ENCODE results near the gene AUH.

AUH gene

DNA sequence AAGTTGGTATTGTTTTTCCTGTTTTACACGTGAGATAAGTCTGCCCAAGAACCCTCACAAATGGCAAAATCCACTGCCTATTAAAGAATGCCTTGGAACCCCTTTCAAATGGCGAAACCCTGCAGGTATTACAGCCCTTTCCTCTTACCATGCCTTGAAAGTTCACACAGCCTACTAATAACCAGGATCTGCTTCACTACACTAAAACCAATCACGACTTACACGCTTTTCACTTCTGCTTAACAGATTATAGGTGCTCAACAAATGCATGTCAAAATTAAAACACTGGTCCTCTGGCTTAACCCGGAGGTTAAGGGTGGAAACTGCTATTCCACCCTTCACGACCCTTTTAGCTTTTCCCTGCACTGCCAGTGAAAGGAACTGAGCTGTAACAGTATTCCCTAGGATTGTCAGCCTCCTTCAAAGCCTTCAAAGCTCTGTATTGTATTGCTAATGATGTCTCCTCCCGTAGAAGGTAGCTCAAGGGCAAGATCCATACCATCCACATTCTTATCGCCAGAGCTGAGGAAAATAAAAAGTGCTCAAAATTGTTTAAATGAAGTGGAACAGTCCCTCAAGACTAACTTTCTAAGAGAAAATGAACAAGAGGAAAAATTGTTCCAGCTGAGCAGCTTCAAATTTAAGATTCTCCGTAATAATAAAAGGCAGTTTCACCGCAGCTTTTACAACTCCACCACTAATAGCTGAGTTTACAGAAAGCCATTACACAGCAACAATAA, 997 bp downstream of the AUH start:
- Histone ChIP-seq H3K9me3 (ENCODE audit: control insufficient read depth in 2 of 2, low read length in 2 of 2) (no peaks in the 10 kb centered on the region), H3K36me3 (ENCODE audit: control insufficient read depth in 2 of 2, insufficient read depth in 2 of 2, low read length in 2 of 2) (peaks cover 7 to 10% of the 10 kb centered on the region in 2 donors), H3K4me1 (ENCODE audit: control insufficient read depth in 2 of 2, insufficient read depth in 2 of 2, low read length in 2 of 2) (peaks cover 14 to 15% of the 10 kb centered on the region in 2 donors), H3K27me3 (ENCODE audit: control insufficient read depth in 2 of 2, insufficient read depth in 2 of 2, low read length in 2 of 2) (no peaks in the 10 kb centered on the region), H3K27ac (ENCODE audit: low read depth in 2 of 2, low read length in 2 of 2) (peak overlapping the region; percentile 92 to 93), H3K9ac (ENCODE audit: low read depth in 1 of 2, low read length in 2 of 2) (peak overlapping the region; percentile 82 to 97), H3K4me3 (ENCODE audit: low read length in 2 of 2) (peak overlapping the region; percentile 95 to 98)

DNA sequence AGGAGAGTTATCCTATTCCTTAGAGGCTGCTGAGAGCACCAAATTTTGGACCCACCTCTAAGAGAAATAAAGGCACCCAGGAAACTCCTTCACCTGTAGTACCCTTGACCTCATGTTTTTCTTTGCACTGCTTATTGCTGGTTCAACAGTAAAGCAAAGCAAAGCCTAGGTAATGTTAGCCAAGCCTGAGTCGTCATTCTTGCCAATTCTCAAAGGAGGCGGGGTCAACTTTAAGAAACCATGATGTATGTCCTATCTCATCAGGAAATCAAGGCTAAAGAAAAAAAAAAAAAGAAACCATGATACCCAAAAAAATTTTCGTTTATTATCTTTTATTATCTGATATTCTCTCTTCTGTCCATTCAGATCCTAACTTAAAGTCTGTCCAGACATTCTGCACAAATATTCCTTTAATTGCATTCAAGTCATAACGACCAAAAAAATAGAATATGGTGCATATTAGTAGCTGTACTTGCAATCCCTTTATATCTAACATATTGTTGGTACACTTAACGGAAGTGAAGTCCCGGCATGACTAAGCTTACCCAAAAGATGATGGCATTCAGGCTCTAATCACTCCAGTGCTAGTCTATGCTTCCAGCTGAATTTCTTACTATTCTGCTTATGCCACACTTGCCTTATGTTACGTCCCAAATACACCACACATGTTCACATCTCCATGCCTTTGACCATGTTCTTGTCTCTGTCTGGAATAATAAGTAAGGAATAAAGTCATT, 1.8 kb downstream of the AUH start:
- Histone ChIP-seq H3K9me3 (ENCODE audit: control insufficient read depth in 2 of 2, low read length in 2 of 2) (no peaks in the 10 kb centered on the region), H3K4me1 (ENCODE audit: control insufficient read depth in 2 of 2, insufficient read depth in 2 of 2, low read length in 2 of 2) (peaks cover 14 to 15% of the 10 kb centered on the region in 2 donors), H3K9ac (ENCODE audit: low read depth in 1 of 2, low read length in 2 of 2) (peak overlapping the region in 1 of 2 donors; percentile 97), H3K4me3 (ENCODE audit: low read length in 2 of 2) (peak overlapping the region; percentile 95 to 98), H3K36me3 (ENCODE audit: control insufficient read depth in 2 of 2, insufficient read depth in 2 of 2, low read length in 2 of 2) (peaks cover 13 to 14% of the 10 kb centered on the region in 2 donors), H3K27ac (ENCODE audit: low read depth in 2 of 2, low read length in 2 of 2) (no peak overlapping the region), H3K27me3 (ENCODE audit: control insufficient read depth in 2 of 2, insufficient read depth in 2 of 2, low read length in 2 of 2) (no peaks in the 10 kb centered on the region)

DNA sequence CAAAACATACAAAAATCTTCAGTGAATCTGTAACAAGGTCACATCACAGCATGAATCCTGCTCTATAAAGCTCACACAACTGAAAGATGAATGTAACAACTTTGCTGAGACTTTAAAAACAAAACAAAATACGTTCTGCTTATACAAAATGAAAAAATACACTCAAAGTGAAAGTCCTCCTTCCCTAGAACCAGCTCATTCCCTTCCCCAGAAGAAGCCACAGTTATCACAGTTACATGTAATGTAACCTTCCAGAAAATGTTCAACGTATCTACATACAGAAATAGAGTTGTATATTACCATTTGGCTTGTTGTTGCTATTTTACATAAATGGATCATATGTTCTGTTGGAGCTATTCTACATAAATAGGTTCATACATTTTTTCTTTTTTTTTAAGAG, 2.6 kb downstream of the AUH start:
- H3K4me3 ChIP-seq (ENCODE audit: low read length in 2 of 2), result no peak overlapping the region
- H3K4me1 ChIP-seq (ENCODE audit: control insufficient read depth in 2 of 2, insufficient read depth in 2 of 2, low read length in 2 of 2), result peaks cover 14 to 15% of the 10 kb centered on the region in 2 donors
- no peaks in the 10 kb centered on the region for H3K9me3 ChIP-seq (ENCODE audit: control insufficient read depth in 2 of 2, low read length in 2 of 2)
- H3K36me3 ChIP-seq (ENCODE audit: control insufficient read depth in 2 of 2, insufficient read depth in 2 of 2, low read length in 2 of 2), result peaks cover 13 to 22% of the 10 kb centered on the region in 2 donors
- H3K9ac ChIP-seq (ENCODE audit: low read depth in 1 of 2, low read length in 2 of 2), result no peak overlapping the region
- no peak overlapping the region for H3K27ac ChIP-seq (ENCODE audit: low read depth in 2 of 2, low read length in 2 of 2)
- H3K27me3 ChIP-seq (ENCODE audit: control insufficient read depth in 2 of 2, insufficient read depth in 2 of 2, low read length in 2 of 2), result no peaks in the 10 kb centered on the region

DNA sequence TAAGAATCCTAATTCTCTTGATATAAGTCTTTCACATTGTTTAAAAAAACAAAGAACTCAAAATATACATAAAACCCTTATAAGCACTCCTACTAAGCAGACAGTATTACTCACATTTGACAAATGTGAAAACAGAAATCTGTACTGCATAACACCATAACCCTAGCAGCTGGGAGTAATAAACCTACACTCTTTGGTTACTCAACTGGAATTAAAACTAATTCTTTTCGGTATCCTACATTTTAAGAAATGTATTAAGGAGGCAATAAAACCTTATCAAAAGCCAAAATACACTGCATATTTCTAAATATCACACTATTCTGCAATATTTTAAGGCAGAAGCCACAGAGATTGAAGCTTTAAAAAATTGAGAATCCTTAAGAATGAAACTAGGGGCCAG, 6.8 kb downstream of the AUH start:
- no peak overlapping the region for H3K27ac ChIP-seq (ENCODE audit: low read depth in 2 of 2, low read length in 2 of 2)
- peaks cover 19 to 33% of the 10 kb centered on the region in 2 donors for H3K36me3 ChIP-seq (ENCODE audit: control insufficient read depth in 2 of 2, insufficient read depth in 2 of 2, low read length in 2 of 2)

DNA sequence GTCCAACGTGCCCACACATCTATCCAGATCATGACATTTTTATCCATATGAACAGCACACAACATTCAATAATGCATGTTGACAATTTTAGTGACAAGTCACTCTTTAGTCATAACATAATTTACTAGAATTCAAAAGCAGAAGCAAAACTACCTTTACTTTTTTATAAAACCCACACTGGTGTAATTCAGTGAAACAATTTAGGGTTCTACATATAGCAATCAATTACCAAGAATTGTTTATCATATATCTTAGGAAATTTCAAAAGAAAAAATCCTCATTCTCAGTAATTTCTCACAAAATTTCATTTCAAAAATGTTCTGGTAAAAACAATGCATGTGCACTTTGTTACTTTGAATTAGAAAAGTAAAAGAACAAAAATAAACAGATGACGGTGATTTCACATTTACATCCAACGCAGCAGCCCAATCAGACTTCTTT, 12.6 kb downstream of the AUH start:
- Histone ChIP-seq H3K27me3 (ENCODE audit: control insufficient read depth in 2 of 2, insufficient read depth in 2 of 2, low read length in 2 of 2) (no peaks in the 10 kb centered on the region), H3K9ac (ENCODE audit: low read depth in 1 of 2, low read length in 2 of 2) (no peak overlapping the region), H3K4me3 (ENCODE audit: low read length in 2 of 2) (no peak overlapping the region), H3K36me3 (ENCODE audit: control insufficient read depth in 2 of 2, insufficient read depth in 2 of 2, low read length in 2 of 2) (peaks cover 6 to 11% of the 10 kb centered on the region in 2 donors), H3K9me3 (ENCODE audit: control insufficient read depth in 2 of 2, low read length in 2 of 2) (no peaks in the 10 kb centered on the region), H3K4me1 (ENCODE audit: control insufficient read depth in 2 of 2, insufficient read depth in 2 of 2, low read length in 2 of 2) (peaks cover 0 to 4% of the 10 kb centered on the region in 2 donors), H3K27ac (ENCODE audit: low read depth in 2 of 2, low read length in 2 of 2) (no peak overlapping the region)

More for the DNA sequence above, 6.8 kb downstream of the AUH start:
- Histone ChIP-seq H3K4me1 (ENCODE audit: control insufficient read depth in 2 of 2, insufficient read depth in 2 of 2, low read length in 2 of 2) (peaks cover 0 to under 1% of the 10 kb centered on the region in 2 donors), H3K27me3 (ENCODE audit: control insufficient read depth in 2 of 2, insufficient read depth in 2 of 2, low read length in 2 of 2) (no peaks in the 10 kb centered on the region), H3K9ac (ENCODE audit: low read depth in 1 of 2, low read length in 2 of 2) (no peak overlapping the region), H3K9me3 (ENCODE audit: control insufficient read depth in 2 of 2, low read length in 2 of 2) (no peaks in the 10 kb centered on the region), H3K4me3 (ENCODE audit: low read length in 2 of 2) (no peak overlapping the region)

DNA sequence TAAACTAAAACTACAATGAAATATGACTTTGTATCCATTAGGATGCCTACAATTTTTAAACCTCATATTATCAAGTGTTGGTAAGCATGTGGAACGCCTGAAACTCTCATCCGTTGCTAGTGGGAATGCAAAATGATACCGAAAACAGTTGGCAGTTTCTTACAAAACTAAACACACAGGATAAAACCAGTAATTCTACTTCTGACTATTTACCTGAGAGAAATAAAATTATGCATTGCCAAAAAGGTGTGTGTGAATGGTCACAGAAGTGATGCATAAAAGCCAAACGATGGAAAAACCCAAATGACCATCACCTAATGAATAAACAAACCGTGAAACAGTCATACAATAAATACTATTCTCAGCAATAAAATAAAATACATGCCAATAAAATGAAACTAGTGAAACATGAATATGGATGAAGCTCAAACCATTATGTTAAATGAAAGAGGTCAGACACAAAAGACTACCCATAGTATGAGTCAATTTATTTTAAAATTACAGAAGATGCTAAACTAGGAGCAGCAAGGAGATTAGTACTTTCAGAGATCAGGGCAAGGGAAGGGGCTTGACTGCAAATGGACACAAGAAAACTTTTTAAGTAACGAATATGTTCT, 13.4 kb downstream of the AUH start:
- H3K9ac ChIP-seq (ENCODE audit: low read depth in 1 of 2, low read length in 2 of 2), result no peak overlapping the region
- no peak overlapping the region for H3K4me3 ChIP-seq (ENCODE audit: low read length in 2 of 2)
- H3K9me3 ChIP-seq (ENCODE audit: control insufficient read depth in 2 of 2, low read length in 2 of 2), result no peaks in the 10 kb centered on the region
- H3K4me1 ChIP-seq (ENCODE audit: control insufficient read depth in 2 of 2, insufficient read depth in 2 of 2, low read length in 2 of 2), result peaks cover 0 to 4% of the 10 kb centered on the region in 2 donors
- H3K36me3 ChIP-seq (ENCODE audit: control insufficient read depth in 2 of 2, insufficient read depth in 2 of 2, low read length in 2 of 2), result peaks cover 6 to 11% of the 10 kb centered on the region in 2 donors
- H3K27ac ChIP-seq (ENCODE audit: low read depth in 2 of 2, low read length in 2 of 2), result no peak overlapping the region
- H3K27me3 ChIP-seq (ENCODE audit: control insufficient read depth in 2 of 2, insufficient read depth in 2 of 2, low read length in 2 of 2), result no peaks in the 10 kb centered on the region

DNA sequence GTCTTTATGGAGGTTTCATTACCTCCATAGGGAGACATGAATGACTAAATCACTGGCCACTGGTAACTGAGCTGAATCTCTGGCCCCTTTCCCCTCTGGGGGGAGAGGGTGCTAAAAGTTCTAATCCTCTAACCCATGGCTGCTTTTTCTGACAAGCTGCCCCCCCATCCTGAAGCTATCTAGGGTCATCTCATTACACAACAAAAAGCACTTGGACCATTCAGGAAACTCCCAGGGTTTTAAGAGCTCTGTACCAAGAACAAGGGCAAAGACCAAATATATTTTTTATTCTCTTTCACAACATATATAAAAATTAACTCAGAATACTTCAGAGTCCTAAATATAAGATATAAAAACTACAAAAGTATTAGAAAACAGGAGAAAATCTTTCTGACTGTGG, 14.3 kb downstream of the AUH start:
- no peak overlapping the region for H3K4me3 ChIP-seq (ENCODE audit: low read length in 2 of 2)
- H3K27me3 ChIP-seq (ENCODE audit: control insufficient read depth in 2 of 2, insufficient read depth in 2 of 2, low read length in 2 of 2), result no peaks in the 10 kb centered on the region
- no peaks in the 10 kb centered on the region for H3K9me3 ChIP-seq (ENCODE audit: control insufficient read depth in 2 of 2, low read length in 2 of 2)
- peaks cover 0 to 4% of the 10 kb centered on the region in 2 donors for H3K4me1 ChIP-seq (ENCODE audit: control insufficient read depth in 2 of 2, insufficient read depth in 2 of 2, low read length in 2 of 2)
- no peak overlapping the region for H3K9ac ChIP-seq (ENCODE audit: low read depth in 1 of 2, low read length in 2 of 2)
- H3K36me3 ChIP-seq (ENCODE audit: control insufficient read depth in 2 of 2, insufficient read depth in 2 of 2, low read length in 2 of 2), result peaks cover 6 to 11% of the 10 kb centered on the region in 2 donors
- no peak overlapping the region for H3K27ac ChIP-seq (ENCODE audit: low read depth in 2 of 2, low read length in 2 of 2)

DNA sequence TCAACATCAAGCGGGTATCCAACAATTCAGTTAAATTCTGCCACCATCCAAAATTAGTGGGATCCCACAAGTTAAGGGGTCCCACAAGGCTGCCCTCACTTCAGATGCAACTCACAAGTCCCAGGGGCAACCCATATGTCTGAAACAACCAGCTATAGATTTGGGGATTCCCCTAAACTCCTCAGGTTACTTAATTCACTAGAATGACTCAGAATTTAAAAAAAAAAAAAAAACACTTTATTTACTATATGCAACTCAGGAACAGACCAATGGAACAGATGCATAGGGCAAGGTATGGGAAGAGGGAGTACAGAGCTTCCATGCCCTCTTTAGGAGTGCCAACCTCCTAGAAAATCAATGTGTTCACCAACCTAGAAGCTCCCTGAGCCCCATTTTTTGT, 15.1 kb downstream of the AUH start:
- no peak overlapping the region for H3K9ac ChIP-seq (ENCODE audit: low read depth in 1 of 2, low read length in 2 of 2)
- peaks cover 0 to 4% of the 10 kb centered on the region in 2 donors for H3K4me1 ChIP-seq (ENCODE audit: control insufficient read depth in 2 of 2, insufficient read depth in 2 of 2, low read length in 2 of 2)
- no peaks in the 10 kb centered on the region for H3K27me3 ChIP-seq (ENCODE audit: control insufficient read depth in 2 of 2, insufficient read depth in 2 of 2, low read length in 2 of 2)
- H3K9me3 ChIP-seq (ENCODE audit: control insufficient read depth in 2 of 2, low read length in 2 of 2), result peaks cover 0 to 4% of the 10 kb centered on the region in 2 donors
- no peak overlapping the region for H3K27ac ChIP-seq (ENCODE audit: low read depth in 2 of 2, low read length in 2 of 2)
- peaks cover 11 to 14% of the 10 kb centered on the region in 2 donors for H3K36me3 ChIP-seq (ENCODE audit: control insufficient read depth in 2 of 2, insufficient read depth in 2 of 2, low read length in 2 of 2)
- H3K4me3 ChIP-seq (ENCODE audit: low read length in 2 of 2), result no peak overlapping the region

DNA sequence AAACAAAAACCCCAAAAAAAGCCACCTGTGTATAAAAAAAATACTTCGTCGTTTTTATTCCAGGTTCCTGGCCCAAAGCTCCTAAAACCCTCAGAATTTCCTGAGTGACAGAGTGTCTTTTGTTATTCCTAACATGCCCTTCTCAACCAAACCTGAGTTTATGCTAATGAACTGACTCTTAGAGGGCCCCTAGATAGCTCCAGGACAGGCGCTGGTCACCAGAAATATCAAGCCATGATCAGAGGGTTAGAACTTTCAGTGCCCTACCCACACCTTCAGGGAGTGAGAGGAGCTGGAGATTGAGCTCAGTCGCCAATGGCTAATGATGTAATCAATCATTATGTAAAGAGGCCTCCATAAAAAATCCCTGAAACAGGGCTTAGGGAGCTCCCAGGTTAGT, 15.7 kb downstream of the AUH start:
- H3K9ac ChIP-seq (ENCODE audit: low read depth in 1 of 2, low read length in 2 of 2), result no peak overlapping the region
- H3K4me3 ChIP-seq (ENCODE audit: low read length in 2 of 2), result no peak overlapping the region
- H3K9me3 ChIP-seq (ENCODE audit: control insufficient read depth in 2 of 2, low read length in 2 of 2), result peaks cover 0 to 4% of the 10 kb centered on the region in 2 donors
- H3K4me1 ChIP-seq (ENCODE audit: control insufficient read depth in 2 of 2, insufficient read depth in 2 of 2, low read length in 2 of 2), result peaks cover 0 to 4% of the 10 kb centered on the region in 2 donors
- H3K27me3 ChIP-seq (ENCODE audit: control insufficient read depth in 2 of 2, insufficient read depth in 2 of 2, low read length in 2 of 2), result no peaks in the 10 kb centered on the region
- peaks cover 8 to 14% of the 10 kb centered on the region in 2 donors for H3K36me3 ChIP-seq (ENCODE audit: control insufficient read depth in 2 of 2, insufficient read depth in 2 of 2, low read length in 2 of 2)
- no peak overlapping the region for H3K27ac ChIP-seq (ENCODE audit: low read depth in 2 of 2, low read length in 2 of 2)

DNA sequence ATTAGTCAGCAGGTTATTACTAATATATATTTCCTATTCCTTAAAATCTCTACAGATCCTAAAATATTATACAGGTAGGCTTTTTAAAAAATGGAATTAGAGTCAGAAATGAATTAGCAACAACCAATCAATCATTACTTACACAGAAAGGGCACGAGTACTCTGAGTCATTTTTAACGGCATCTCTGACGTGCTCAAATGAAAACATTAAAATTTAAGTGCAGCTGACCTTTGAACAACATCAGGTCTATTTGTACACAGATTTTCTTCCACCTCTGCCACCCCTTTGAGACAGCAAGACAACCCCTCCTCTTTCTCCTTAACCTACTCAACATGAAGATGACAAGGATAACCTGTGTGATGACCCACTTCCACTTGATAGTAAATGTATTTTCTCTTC, 19.1 kb downstream of the AUH start:
- Histone ChIP-seq H3K27me3 (ENCODE audit: control insufficient read depth in 2 of 2, insufficient read depth in 2 of 2, low read length in 2 of 2) (no peaks in the 10 kb centered on the region), H3K9ac (ENCODE audit: low read depth in 1 of 2, low read length in 2 of 2) (no peak overlapping the region), H3K27ac (ENCODE audit: low read depth in 2 of 2, low read length in 2 of 2) (no peak overlapping the region), H3K4me1 (ENCODE audit: control insufficient read depth in 2 of 2, insufficient read depth in 2 of 2, low read length in 2 of 2) (no peaks in the 10 kb centered on the region), H3K4me3 (ENCODE audit: low read length in 2 of 2) (no peak overlapping the region), H3K36me3 (ENCODE audit: control insufficient read depth in 2 of 2, insufficient read depth in 2 of 2, low read length in 2 of 2) (peaks cover 8 to 25% of the 10 kb centered on the region in 2 donors), H3K9me3 (ENCODE audit: control insufficient read depth in 2 of 2, low read length in 2 of 2) (peaks cover 0 to 4% of the 10 kb centered on the region in 2 donors)
